Keratinocyte (primary cell): ENCODE results near the gene TFR2.

Experiments
- CTCF ChIP-seq, 3 experiments: IDR thresholded peaks in 1 of 3; conservative IDR thresholded peaks in 1 of 3; optimal IDR thresholded peaks in 1 of 3; 2 replicates in 2 of 3; 3 replicates in 1 of 3; pipeline versions ENCODE3 to v1.5.1; 2011; ENCODE audit warnings: low read length in 3 of 3, mild to moderate bottlenecking in 3 of 3, moderate library complexity in 2 of 3, control low read depth in 1 of 3, inconsistent platforms in 1 of 3; ENCODE audit not compliant: insufficient read depth in 2 of 3; ENCODE audit errors: extremely low read depth in 1 of 3
- EZH2 ChIP-seq: IDR thresholded peaks from one replicate; pipeline ENCODE4 v1.6.1; 2012; ENCODE audit warnings: inconsistent platforms, mild to moderate bottlenecking, low read length, moderate library complexity

- no peak for TF ChIP-seq CTCF (optimal IDR thresholded peaks at IDR 0.05 in 1 of 3, IDR thresholded peaks at IDR 0.05 in 1 of 3, conservative IDR thresholded peaks at IDR 0.05 in 1 of 3; ENCODE audit: extremely low read depth in 1 of 3, insufficient read depth in 2 of 3, low read length in 3 of 3)
- TF ChIP-seq EZH2: no peak
Measured at GRCh38 chr7:100595188-100595587, 46.2 kb downstream of the TFR2 start.
